Mammary epithelial cell (primary cell): Measurements from ENCODE around the gene PRICKLE2.

Source experiments
- EZH2 ChIP-seq: IDR thresholded peaks from 2 replicates; pipeline ENCODE4 v1.6.1; 2012; ENCODE audit warnings: low read length, inconsistent platforms, borderline replicate concordance
- TF ChIP-seq, protein P1 (sequence below), 2 donors: IDR thresholded peaks in 1 of 2; conservative IDR thresholded peaks in 1 of 2; 2 replicates each; pipeline ENCODE4 v1.5.1; 2011 to 2012; ENCODE audit warnings: inconsistent platforms in 2 of 2, low read length in 2 of 2, mild to moderate bottlenecking in 2 of 2, control low read depth in 1 of 2, low read depth in 1 of 2; ENCODE audit not compliant: insufficient read depth in 1 of 2; ENCODE audit errors: extremely low read depth in 1 of 2

- no peak for TF ChIP-seq EZH2
- TF ChIP-seq, protein P1, sequence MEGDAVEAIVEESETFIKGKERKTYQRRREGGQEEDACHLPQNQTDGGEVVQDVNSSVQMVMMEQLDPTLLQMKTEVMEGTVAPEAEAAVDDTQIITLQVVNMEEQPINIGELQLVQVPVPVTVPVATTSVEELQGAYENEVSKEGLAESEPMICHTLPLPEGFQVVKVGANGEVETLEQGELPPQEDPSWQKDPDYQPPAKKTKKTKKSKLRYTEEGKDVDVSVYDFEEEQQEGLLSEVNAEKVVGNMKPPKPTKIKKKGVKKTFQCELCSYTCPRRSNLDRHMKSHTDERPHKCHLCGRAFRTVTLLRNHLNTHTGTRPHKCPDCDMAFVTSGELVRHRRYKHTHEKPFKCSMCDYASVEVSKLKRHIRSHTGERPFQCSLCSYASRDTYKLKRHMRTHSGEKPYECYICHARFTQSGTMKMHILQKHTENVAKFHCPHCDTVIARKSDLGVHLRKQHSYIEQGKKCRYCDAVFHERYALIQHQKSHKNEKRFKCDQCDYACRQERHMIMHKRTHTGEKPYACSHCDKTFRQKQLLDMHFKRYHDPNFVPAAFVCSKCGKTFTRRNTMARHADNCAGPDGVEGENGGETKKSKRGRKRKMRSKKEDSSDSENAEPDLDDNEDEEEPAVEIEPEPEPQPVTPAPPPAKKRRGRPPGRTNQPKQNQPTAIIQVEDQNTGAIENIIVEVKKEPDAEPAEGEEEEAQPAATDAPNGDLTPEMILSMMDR (conservative IDR thresholded peaks at IDR 0.05 in 1 of 2, IDR thresholded peaks at IDR 0.05 in 1 of 2; ENCODE audit: extremely low read depth in 1 of 2, insufficient read depth in 1 of 2, low read depth in 1 of 2, low read length in 2 of 2) = no peak
These were observed 9.7 kb downstream of the PRICKLE2 start for GRCh38 chr3:64215559-64215958.
